ENCODE results near the gene UBE2Z. TPM values are rescaled to one million over a fixed set of nuclear protein-coding genes. Genes with fewer than 3 reads are reported as not detected.

The UBE2Z gene
- total and polyA plus RNA-seq, 2 of the 13 experiments (the other 11 are each of a cell fraction or from before 2014, with no cell fraction given): 63.2 to 122 TPM

DNA sequence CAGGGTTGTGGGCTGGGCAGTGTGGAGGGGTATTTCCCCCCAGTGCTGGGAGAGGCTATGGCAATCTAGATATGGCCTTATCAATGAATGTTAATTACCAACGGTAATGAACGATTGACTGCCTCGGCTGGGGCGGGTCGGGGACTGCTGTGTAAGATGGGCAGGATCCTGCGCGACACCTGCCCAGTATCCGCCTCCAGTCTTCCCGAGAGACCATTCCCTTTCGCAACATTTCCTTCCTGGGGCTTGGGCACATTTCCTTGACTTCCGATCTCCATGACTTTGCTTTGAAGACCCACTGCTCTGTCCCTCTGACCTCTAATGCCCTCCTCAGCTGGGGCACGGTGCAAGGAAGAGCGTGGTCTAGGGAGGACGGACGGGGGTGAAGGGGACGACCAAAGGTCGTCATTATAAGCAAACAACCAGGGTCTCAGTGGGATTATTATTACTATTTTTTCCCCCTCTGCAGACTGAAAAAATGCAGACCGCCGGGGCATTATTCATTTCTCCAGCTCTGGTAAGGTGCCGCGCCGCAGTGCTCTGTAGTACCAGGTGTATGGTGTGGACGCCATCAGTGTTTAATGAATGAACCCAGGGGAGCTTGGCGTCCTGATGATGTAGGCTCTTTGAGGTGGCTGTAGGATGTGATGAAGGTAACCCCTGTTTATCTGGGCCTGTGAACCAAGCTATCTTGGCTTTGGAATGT lies 15.1 kb upstream of the UBE2Z start (continued):
- TF ChIP-seq, protein P1, sequence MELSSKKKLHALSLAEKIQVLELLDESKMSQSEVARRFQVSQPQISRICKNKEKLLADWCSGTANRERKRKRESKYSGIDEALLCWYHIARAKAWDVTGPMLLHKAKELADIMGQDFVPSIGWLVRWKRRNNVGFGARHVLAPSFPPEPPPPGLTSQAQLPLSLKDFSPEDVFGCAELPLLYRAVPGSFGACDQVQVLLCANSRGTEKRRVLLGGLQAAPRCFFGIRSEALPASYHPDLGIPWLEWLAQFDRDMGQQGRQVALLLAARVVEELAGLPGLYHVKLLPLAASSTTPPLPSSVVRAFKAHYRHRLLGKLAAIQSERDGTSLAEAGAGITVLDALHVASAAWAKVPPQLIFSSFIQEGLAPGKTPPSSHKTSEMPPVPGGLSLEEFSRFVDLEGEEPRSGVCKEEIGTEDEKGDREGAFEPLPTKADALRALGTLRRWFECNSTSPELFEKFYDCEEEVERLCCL (CRISPR knock-in tag; IDR thresholded peaks at IDR 0.05; ENCODE audit: borderline replicate concordance): 0 out of 2 replicates have a peak, but pooled peaks have one; percentile 48
- TF ChIP-seq RORA (CRISPR knock-in tag; IDR thresholded peaks at IDR 0.05) (no peak), ARHGAP35 (CRISPR knock-in tag; IDR thresholded peaks at IDR 0.05; ENCODE audit: borderline replicate concordance) (no peak), WIZ (CRISPR knock-in tag; IDR thresholded peaks at IDR 0.05) (0 out of 2 replicates have a peak, but pooled peaks have one; percentile 57), ESRRA (CRISPR knock-in tag; IDR thresholded peaks at IDR 0.05; ENCODE audit: low read depth) (0 out of 2 replicates have a peak, but pooled peaks have one; percentile 21), ZNF207 (IDR thresholded peaks at IDR 0.05; ENCODE audit: borderline replicate concordance) (no peak), ZNF747 (CRISPR knock-in tag; IDR thresholded peaks at IDR 0.05; ENCODE audit: borderline replicate concordance) (no peak), ZBTB20 (CRISPR knock-in tag; IDR thresholded peaks at IDR 0.05; ENCODE audit: borderline replicate concordance, low read depth) (no peak), HES4 (CRISPR knock-in tag; IDR thresholded peaks at IDR 0.05; ENCODE audit: borderline replicate concordance) (peak; percentile 81), KLF13 (CRISPR knock-in tag; IDR thresholded peaks at IDR 0.05) (peak; percentile 77; the same call in 1 of the 2 replicates), ZNF878 (CRISPR knock-in tag; IDR thresholded peaks at IDR 0.05) (no peak), RELA (CRISPR knock-in tag; IDR thresholded peaks at IDR 0.05) (no peak), ZNF766 (CRISPR knock-in tag; IDR thresholded peaks at IDR 0.05; ENCODE audit: borderline replicate concordance) (peak; percentile 43; the same call in 1 of the 2 replicates), ZNF644 (CRISPR knock-in tag; IDR thresholded peaks at IDR 0.05; ENCODE audit: low read depth) (no peak)
- TF ChIP-seq, protein P2, sequence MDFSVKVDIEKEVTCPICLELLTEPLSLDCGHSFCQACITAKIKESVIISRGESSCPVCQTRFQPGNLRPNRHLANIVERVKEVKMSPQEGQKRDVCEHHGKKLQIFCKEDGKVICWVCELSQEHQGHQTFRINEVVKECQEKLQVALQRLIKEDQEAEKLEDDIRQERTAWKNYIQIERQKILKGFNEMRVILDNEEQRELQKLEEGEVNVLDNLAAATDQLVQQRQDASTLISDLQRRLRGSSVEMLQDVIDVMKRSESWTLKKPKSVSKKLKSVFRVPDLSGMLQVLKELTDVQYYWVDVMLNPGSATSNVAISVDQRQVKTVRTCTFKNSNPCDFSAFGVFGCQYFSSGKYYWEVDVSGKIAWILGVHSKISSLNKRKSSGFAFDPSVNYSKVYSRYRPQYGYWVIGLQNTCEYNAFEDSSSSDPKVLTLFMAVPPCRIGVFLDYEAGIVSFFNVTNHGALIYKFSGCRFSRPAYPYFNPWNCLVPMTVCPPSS (IDR thresholded peaks at IDR 0.05): no peak
- TF ChIP-seq, protein P3, sequence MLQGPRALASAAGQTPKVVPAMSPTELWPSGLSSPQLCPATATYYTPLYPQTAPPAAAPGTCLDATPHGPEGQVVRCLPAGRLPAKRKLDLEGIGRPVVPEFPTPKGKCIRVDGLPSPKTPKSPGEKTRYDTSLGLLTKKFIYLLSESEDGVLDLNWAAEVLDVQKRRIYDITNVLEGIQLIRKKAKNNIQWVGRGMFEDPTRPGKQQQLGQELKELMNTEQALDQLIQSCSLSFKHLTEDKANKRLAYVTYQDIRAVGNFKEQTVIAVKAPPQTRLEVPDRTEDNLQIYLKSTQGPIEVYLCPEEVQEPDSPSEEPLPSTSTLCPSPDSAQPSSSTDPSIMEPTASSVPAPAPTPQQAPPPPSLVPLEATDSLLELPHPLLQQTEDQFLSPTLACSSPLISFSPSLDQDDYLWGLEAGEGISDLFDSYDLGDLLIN (CRISPR knock-in tag; IDR thresholded peaks at IDR 0.05; ENCODE audit: borderline replicate concordance): no peak
- TF ChIP-seq, protein P4, sequence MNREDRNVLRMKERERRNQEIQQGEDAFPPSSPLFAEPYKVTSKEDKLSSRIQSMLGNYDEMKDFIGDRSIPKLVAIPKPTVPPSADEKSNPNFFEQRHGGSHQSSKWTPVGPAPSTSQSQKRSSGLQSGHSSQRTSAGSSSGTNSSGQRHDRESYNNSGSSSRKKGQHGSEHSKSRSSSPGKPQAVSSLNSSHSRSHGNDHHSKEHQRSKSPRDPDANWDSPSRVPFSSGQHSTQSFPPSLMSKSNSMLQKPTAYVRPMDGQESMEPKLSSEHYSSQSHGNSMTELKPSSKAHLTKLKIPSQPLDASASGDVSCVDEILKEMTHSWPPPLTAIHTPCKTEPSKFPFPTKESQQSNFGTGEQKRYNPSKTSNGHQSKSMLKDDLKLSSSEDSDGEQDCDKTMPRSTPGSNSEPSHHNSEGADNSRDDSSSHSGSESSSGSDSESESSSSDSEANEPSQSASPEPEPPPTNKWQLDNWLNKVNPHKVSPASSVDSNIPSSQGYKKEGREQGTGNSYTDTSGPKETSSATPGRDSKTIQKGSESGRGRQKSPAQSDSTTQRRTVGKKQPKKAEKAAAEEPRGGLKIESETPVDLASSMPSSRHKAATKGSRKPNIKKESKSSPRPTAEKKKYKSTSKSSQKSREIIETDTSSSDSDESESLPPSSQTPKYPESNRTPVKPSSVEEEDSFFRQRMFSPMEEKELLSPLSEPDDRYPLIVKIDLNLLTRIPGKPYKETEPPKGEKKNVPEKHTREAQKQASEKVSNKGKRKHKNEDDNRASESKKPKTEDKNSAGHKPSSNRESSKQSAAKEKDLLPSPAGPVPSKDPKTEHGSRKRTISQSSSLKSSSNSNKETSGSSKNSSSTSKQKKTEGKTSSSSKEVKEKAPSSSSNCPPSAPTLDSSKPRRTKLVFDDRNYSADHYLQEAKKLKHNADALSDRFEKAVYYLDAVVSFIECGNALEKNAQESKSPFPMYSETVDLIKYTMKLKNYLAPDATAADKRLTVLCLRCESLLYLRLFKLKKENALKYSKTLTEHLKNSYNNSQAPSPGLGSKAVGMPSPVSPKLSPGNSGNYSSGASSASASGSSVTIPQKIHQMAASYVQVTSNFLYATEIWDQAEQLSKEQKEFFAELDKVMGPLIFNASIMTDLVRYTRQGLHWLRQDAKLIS (CRISPR knock-in tag; IDR thresholded peaks at IDR 0.05): no peak
- TF ChIP-seq, protein P5, sequence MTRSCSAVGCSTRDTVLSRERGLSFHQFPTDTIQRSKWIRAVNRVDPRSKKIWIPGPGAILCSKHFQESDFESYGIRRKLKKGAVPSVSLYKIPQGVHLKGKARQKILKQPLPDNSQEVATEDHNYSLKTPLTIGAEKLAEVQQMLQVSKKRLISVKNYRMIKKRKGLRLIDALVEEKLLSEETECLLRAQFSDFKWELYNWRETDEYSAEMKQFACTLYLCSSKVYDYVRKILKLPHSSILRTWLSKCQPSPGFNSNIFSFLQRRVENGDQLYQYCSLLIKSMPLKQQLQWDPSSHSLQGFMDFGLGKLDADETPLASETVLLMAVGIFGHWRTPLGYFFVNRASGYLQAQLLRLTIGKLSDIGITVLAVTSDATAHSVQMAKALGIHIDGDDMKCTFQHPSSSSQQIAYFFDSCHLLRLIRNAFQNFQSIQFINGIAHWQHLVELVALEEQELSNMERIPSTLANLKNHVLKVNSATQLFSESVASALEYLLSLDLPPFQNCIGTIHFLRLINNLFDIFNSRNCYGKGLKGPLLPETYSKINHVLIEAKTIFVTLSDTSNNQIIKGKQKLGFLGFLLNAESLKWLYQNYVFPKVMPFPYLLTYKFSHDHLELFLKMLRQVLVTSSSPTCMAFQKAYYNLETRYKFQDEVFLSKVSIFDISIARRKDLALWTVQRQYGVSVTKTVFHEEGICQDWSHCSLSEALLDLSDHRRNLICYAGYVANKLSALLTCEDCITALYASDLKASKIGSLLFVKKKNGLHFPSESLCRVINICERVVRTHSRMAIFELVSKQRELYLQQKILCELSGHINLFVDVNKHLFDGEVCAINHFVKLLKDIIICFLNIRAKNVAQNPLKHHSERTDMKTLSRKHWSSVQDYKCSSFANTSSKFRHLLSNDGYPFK (CRISPR knock-in tag; IDR thresholded peaks at IDR 0.05; ENCODE audit: borderline replicate concordance): no peak

Data from HepG2 (cell line).